ENCODE data around the gene ANKS3.

ANKS3 gene

DNA sequence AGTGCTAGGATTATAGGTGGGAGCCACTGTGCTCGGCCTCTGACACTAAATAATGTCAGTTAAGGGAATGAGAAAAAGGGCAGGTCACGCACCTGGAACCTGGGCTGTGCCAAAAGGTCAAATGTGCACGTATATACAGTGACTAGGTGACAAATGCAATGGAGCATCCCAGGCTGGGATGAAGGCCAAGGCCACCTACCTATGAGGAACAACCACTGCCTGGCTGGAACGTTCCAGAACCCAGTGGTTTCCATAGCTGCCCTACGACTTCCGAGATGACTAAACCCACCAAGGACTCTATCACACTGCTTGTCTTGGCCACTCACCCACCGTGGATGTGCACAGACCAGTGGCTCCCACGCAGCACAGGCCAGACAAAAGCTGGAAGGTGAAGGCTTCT lies 16.8 kb upstream of the ANKS3 start:
- no peak overlapping the region for H3K27ac Mint-ChIP-seq
- H3K4me3 Mint-ChIP-seq, result no peak overlapping the region
- H3K4me1 Mint-ChIP-seq, result peaks cover 16% of the 10 kb centered on the region
- no peaks in the 10 kb centered on the region for H3K27me3 Mint-ChIP-seq (ENCODE audit: low read depth)
- peaks cover 42% of the 10 kb centered on the region for H3K36me3 Mint-ChIP-seq (ENCODE audit: low read depth)
- TF ChIP-seq, protein P1, sequence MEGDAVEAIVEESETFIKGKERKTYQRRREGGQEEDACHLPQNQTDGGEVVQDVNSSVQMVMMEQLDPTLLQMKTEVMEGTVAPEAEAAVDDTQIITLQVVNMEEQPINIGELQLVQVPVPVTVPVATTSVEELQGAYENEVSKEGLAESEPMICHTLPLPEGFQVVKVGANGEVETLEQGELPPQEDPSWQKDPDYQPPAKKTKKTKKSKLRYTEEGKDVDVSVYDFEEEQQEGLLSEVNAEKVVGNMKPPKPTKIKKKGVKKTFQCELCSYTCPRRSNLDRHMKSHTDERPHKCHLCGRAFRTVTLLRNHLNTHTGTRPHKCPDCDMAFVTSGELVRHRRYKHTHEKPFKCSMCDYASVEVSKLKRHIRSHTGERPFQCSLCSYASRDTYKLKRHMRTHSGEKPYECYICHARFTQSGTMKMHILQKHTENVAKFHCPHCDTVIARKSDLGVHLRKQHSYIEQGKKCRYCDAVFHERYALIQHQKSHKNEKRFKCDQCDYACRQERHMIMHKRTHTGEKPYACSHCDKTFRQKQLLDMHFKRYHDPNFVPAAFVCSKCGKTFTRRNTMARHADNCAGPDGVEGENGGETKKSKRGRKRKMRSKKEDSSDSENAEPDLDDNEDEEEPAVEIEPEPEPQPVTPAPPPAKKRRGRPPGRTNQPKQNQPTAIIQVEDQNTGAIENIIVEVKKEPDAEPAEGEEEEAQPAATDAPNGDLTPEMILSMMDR (IDR thresholded peaks at IDR 0.05; ENCODE audit: unreplicated experiment in 3 of 3), result no peak
- H3K9me3 Mint-ChIP-seq, result no peaks in the 10 kb centered on the region

DNA sequence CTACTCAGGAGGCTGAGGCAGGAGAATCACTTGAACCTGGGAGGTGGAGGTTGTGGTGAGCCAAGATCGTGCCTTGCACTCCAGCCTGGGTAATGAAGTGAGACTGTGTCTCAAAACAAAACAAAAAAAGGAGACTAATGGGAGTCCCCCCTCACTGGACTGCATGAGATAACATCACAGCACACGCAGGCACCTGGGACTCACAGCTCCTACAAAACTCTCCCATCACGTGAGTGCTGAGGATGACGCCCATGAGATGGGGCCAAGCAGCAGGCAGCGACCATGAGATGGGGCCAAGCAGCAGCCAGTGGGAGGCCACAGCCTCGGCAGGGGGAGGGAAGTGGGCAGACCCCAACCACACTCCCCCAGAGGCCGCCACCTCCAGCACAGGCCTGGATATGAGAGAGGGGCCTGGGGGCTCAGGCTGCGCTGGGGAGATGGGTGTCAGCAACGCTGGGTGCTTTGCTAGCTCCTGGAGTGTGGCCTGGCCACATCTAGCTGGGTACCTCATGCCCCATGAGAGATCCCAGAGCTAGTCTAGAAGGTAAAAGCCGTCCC lies 15.7 kb upstream of the ANKS3 start:
- H3K27me3 Mint-ChIP-seq (ENCODE audit: low read depth), result no peaks in the 10 kb centered on the region
- peaks cover 30% of the 10 kb centered on the region for H3K36me3 Mint-ChIP-seq (ENCODE audit: low read depth)
- H3K9me3 Mint-ChIP-seq, result no peaks in the 10 kb centered on the region
- TF ChIP-seq, protein P1 (IDR thresholded peaks at IDR 0.05; ENCODE audit: unreplicated experiment in 3 of 3), result no peak
- H3K4me3 Mint-ChIP-seq, result no peak overlapping the region
- H3K4me1 Mint-ChIP-seq, result peaks cover 16% of the 10 kb centered on the region
- no peak overlapping the region for H3K27ac Mint-ChIP-seq

DNA sequence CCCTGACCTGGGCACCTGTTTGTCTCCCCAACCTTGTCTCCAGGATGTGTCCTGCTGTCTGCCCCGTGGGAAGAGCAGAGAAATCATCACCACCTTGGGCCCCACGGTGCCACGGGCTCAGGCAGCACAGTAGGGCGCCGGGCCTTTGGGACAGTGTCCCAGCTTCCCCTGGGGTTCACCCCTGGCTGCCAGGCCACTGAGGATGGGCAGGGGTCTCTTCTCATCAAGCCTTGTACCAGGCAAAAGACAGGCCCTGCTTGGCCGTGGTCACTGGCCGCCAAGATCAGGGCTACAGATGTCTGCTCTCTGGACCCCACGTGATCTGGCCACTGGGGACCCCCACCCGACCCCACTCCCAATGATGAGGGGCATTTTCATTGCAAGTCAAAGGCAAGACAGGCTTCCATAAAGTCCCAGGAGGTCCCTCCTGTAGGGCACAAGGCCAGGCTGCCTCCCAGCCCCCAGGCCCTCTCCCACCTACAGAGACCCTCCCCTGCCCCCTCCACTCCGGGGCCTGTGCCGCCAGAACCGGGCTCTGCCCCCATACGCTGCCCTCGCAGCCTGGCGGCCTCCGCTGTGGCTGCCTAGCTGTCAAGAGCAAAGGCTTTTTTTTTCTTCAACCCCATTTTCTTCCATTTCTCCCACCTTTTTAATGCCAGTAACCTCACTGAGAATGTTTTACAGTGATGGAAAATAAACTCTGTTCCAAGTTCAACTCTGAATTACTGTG lies 14.8 kb upstream of the ANKS3 start:
- peaks cover 25% of the 10 kb centered on the region for H3K36me3 Mint-ChIP-seq (ENCODE audit: low read depth)
- H3K27me3 Mint-ChIP-seq (ENCODE audit: low read depth), result no peaks in the 10 kb centered on the region
- TF ChIP-seq, protein P1 (IDR thresholded peaks at IDR 0.05; ENCODE audit: unreplicated experiment in 3 of 3), result no peak
- no peak overlapping the region for H3K4me3 Mint-ChIP-seq
- peak overlapping the region in 1 of 3 experiments; percentile 38 for H3K27ac Mint-ChIP-seq
- H3K4me1 Mint-ChIP-seq, result peaks cover 16% of the 10 kb centered on the region
- H3K9me3 Mint-ChIP-seq, result no peaks in the 10 kb centered on the region

DNA sequence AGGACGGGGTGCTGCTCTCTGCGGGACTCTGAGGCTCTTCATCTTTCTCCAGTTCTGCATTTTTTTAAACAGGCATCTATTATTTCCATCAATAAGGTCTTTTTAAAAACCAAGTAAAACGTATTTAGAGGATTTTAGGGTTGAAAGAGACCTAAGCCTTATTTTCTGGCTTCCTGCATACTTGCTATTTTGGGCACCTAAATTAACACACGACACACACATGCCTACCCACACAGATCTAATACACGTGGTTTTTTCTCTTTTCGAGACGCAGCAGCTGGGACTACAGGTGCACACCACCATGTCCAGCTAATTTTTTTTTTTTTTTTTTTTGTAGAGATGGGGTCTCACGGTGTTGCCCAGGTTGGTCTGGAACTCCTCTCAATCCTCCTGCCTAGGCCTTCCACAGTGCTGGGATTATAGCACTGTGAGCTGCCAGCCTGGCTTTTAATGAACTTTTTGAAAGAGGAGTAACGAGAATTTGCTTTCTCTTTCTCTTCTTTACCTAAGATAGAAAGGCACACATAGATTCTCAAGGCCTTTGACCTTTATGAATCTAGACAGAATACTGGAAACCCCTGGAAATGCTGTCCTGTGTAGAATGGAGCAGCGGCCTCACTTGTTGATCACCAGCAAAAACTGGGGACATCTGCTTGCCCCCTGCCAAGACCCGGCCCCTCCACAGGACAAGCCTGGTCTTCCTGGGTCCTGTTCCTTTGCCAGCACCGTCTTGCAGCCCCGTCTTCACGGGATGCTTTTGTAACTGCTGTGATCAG lies 14.0 kb upstream of the ANKS3 start:
- H3K9me3 Mint-ChIP-seq, result no peaks in the 10 kb centered on the region
- peak overlapping the region in 2 of 3 experiments; percentile 15 to 52 for H3K27ac Mint-ChIP-seq
- TF ChIP-seq, protein P1 (IDR thresholded peaks at IDR 0.05; ENCODE audit: unreplicated experiment in 3 of 3), result no peak
- H3K36me3 Mint-ChIP-seq (ENCODE audit: low read depth), result peaks cover 18% of the 10 kb centered on the region
- no peaks in the 10 kb centered on the region for H3K27me3 Mint-ChIP-seq (ENCODE audit: low read depth)
- peaks cover 16% of the 10 kb centered on the region for H3K4me1 Mint-ChIP-seq
- no peak overlapping the region for H3K4me3 Mint-ChIP-seq

DNA sequence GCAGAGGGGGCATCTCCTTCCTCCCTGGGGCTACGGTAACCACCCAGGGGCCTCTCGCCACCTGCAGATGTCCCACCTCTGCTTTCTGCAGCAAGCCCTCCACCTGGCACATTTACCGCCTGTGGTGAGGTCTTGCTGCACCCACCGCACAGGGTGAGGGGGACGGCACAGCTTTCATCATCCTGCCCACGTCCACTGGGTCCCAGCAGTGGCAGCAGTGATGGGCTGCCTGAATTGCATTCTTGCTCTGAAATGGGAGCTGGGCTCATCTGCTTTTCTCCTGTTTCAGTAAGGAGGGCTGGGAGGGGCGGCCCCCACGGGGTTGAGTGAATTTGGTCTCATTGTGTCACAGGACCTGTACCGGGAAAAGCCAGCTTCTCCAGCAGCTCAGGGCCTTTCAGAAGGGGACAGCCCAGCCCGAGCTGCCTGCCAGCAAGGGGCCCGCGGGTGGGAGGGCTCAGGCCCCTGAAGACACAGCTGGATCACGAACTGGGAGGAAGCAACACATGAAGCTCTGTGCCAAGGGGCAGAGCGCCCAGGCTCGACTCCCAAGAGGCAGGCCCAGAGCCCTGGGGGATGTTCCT lies 13.0 kb upstream of the ANKS3 start:
- H3K4me1 Mint-ChIP-seq, result peaks cover 16% of the 10 kb centered on the region
- no peaks in the 10 kb centered on the region for H3K27me3 Mint-ChIP-seq (ENCODE audit: low read depth)
- H3K9me3 Mint-ChIP-seq, result no peaks in the 10 kb centered on the region
- peaks cover 14% of the 10 kb centered on the region for H3K36me3 Mint-ChIP-seq (ENCODE audit: low read depth)
- TF ChIP-seq, protein P1 (IDR thresholded peaks at IDR 0.05; ENCODE audit: unreplicated experiment in 3 of 3), result no peak
- no peak overlapping the region for H3K27ac Mint-ChIP-seq
- no peak overlapping the region for H3K4me3 Mint-ChIP-seq

Data from nephron (organoid).